HG02763 (cell line): ENCODE results near the gene SORD.
"Not testable (repeated sequence)": the region's sequence is repeated elsewhere in the genome, so short reads cannot be mapped to it uniquely, and the experiment has no call there.

Experiments used
- ATAC-seq: cut with Tn5 transposase; IDR thresholded peaks from one replicate; pipeline ENCODE4 v1.9.1; 2021; ENCODE audit warnings: mild to moderate bottlenecking, moderate library complexity; ENCODE audit not compliant: unreplicated experiment

SORD gene

GRCh38 chr15:45093622-45094357 lies 70.8 kb downstream of the SORD start:
- no peak for ATAC-seq

DNA sequence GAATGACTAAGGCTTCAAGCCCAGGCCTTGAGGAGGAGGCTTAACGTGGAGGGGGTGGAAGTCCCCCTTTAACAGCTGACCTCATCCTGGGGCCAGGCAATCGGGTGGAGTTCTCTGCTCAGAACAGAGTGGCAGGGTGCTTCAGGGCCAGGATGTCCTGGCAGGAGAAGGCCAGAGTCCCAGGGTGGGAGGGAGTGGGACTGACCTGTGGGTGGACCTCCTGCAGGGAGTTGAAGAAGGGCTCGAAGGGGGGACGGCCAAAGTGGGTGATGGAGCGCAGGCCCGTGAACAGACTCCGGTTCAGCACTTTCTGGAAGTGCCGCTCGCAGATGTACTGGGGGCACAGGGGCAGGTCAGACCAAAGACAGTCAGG lies 71.3 kb downstream of the SORD start:
- no peak for ATAC-seq

DNA sequence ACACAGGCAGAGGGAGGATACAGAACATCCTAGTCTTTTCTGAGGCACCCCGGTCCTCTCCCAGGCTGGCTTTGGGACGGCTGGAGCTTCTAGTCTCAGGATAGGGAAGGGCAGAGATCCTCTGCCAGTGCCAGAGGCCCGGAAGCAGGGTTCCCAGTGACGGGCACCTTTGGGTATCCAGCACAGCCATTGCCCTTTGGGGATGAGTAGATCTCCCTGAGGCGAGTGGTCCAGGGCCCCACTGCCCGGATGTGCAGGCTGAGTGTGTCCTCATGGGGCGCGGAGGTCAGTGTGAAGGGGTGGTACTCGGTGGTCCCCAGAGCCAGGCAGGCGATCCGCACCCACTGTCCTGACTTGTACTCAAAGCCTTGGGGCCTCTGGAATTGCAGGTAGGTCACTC lies 72.7 kb downstream of the SORD start:
- ATAC-seq = no peak

DNA sequence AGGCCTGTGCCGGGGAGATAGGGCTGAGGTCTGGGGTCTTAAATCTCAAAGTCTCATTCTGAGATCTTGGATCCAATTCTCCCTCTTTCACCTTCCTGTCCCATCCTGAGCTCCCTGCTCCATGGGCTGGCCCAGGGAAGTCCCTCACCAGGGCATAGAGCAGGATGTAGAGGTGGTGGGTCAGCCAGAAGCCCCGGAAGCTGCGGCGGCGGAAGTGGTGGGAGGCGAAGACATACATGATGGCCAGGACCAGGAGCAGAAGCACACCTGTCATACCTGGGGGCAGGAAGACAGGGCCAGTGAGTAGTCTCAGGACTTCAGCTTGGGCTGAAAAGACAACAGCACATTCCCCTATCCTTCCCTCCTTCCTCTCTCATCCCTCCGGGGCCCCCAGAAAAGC lies 74.5 kb downstream of the SORD start:
- ATAC-seq = no peak

GRCh38 chr15:45099549-45100165 lies 76.7 kb downstream of the SORD start:
- no peak for ATAC-seq

- ATAC-seq = no peak
Observed at GRCh38 chr15:45100884-45101625, 78.1 kb downstream of the SORD start.

DNA sequence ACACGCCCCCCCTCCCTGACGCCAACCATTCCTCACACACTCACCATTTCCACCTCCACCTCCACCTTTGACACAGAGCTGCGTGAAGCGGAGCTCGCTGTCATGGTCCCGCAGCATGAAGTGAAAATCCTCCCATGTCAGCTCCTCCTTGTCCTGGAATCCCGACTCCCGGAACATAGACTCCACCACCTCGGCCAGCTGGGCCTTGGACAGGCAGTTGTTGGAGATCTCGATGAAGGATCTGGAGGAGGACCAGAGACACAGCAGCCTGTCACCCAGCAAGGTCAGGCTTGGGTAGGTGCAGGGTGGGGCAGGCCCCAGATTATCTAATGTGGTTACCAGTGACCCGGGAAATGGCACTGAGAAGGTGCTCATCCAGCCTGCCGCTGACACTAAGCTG lies 78.8 kb downstream of the SORD start:
- no peak for ATAC-seq

GRCh38 chr15:45102226-45102625 lies 79.2 kb downstream of the SORD start:
- ATAC-seq = no peak

GRCh38 chr15:45104170-45104569 lies 81.2 kb downstream of the SORD start:
- not testable (repeated sequence) for ATAC-seq

GRCh38 chr15:45105586-45105985 lies 82.6 kb downstream of the SORD start:
- ATAC-seq = no peak

DNA sequence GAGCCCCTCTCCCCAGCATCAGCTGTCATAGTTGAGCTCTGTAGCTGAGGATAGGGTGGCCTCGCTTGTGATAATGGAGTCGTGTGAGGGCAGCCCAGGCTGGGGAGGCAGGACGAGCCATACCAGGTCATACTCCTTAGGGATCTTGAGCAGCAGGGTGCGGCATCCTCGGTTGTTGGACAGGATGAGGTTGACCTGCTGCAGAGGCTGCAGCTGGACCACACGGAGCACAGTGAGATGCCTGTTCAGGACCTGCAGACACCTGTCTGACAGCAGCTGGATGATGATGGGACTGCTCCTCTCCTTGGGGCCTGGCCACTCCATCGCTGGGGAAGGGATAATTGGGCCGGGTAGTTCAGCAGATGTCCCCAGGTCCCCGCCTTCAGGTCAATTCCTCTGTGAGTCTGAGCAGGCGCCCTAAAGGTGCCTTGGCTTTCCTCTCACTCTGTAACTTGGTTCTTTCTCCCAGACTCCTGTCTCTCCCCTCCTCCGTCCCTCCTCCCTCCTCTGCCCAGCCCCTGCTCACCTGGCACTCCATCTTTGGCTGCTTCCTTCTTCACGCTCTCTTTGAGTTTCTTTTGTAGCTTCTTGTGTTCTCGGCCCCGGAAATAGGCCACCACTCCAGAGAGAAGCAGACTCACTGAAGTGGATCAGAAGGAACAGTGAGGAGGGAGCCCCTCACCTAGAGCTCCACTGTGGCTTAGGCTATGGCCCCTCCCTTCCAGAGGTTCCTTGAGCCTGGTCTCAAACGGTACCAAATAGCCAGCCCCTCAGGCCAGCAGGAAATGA lies 83.2 kb downstream of the SORD start:
- ATAC-seq = no peak

DNA sequence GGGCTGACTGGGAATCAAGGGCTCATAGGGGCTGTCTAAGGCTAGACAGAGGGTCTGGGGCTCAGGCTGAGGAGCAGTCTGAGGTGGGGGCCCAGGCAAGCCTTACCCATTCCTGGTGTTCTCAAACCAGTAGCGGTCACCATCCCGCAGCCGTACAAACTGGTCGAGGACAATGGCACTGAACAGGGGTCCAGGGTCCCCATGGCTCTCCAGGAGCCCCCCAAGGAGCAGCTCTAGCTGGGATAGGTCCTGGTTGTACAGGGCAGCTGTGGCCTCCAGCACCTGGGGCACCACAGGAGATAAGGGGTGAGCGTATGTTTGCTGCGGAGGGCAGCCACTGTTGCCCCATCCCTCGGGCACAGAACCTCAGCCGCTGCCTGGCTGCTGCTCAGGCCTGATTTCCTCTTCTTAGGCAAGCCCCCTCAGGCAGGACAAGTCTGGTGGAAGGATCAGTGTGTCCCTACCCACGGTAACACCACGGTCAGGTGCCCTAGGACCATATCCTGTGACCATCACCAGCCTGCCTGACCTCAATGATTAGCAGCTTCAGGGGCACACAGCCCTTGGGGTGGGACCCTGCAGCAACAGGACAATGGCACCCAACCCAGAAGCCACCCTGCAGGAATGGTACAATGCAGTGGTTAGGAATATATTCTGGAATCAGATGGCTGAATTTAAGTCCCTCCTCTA lies 85.1 kb downstream of the SORD start:
- no peak for ATAC-seq

DNA sequence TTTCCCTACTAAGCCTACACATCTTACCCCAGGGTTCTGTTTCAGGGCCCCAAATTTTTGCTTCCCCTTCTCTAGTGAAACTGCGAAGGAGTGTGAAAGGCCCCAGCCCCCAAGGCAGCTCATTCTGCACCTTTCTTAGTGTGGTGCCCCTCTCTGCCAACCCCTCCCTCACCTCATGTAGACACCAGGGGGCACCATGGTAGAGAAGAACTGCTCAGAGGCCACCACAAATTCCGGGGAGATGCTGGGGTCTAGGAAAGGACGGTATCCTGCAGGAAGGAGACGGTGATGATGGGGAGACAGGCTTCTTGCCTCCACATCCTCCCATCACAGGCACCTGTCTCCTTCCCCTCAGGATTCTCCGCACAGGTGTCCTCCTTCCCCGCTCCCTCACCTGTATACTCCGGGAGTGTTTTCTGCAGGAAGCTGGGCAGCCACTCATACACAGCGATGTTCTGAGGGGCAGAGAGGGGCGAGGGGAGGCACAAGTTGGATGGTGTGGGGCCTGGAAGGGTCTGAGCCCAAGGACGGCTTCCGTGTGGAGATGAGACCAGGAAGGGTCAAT lies 87.3 kb downstream of the SORD start:
- no peak for ATAC-seq

DNA sequence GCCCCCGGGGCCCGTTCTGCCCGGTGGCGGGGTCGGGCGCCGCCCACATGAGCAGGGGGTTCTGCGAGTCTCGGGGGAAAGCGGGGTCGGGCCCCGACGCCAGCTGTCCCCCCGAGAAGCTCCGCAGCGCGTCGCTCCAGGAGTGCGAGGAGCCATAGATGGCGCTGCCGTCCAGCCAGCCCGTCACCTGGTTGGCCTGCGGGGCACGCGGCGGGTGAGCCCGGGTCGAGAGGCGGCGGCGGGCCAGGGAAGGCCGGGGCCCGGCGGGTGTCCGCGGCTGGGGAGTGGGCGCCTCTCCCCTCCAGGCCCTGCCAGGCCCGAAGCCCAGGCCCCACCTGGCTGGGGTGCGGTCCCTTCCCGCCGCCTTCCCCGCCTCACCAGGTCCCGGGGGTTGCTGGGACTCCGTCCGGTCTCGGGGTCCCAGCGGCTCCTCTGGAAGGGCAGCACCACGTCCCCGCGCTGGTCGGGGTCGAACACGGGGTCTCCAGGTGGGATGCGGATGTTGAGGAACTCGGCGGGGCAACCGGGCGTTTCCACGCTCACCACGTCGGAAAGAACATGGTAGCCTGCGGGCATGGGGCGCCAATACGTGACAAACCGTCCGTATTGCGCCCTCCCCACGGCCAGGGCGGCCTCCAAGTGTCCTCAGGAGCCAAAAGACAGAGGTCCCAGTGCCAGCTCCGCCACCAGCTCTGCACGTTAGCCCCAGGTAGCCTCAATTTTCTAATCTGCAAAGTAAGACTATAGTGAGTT lies 88.6 kb downstream of the SORD start:
- ATAC-seq = no peak

GRCh38 chr15:45112143-45112590 lies 89.2 kb downstream of the SORD start:
- no peak for ATAC-seq

GRCh38 chr15:45112591-45113379 lies 89.8 kb downstream of the SORD start:
- ATAC-seq = no peak

- no peak for ATAC-seq
Observed at GRCh38 chr15:45113380-45113990, 90.5 kb downstream of the SORD start.

DNA sequence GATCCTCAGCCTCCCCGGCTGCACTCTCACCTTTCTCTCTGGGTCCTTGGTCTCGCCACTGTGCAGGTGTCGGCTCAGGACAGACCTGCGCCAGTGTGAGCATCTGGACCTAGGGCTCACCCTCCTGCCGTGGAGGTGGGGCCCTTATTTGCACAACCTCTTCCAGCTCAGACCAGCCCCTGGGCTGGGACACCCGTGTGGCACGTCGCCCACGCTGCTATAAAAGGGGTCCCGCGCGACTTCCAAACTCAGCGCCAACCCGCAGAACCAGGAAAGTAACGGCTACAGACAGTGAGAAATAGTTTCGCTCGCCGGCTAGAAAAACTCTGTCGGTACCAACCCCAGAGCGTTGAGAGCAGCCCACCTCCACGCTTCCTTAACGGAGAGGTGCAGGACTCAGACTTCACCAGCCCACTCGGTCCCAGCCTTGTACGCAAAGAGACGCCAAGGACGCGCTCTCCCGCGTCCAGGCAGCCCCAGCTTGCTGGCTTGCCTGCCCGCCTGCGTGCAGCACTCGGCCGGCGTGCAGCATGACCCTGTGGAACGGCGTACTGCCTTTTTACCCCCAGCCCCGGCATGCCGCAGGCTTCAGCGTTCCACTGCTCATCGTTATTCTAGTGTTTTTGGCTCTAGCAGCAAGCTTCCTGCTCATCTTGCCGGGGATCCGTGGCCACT lies 91.2 kb downstream of the SORD start, which contains the start of the genes DUOX2 and DUOXA2:
Gene DUOX2 (minus strand): TSS at position 97 of the 675 bp plus-strand sequence. CDS start 761 bp downstream, outside the sequence.
Gene DUOXA2 (plus strand): TSS at position 251 of the 675 bp plus-strand sequence. CDS start 280 bp downstream, at position 531.
- no peak for ATAC-seq
